OCI-LY1 (cell line): ENCODE results near the gene EIF2S3B.
A peak's percentile ranks its signal among the peaks of the same experiment; 100 is the strongest.

Source experiments
- H2AFZ ChIP-seq: fragments of 200-600 bp; sonication (generic), shearing (Covaris generic); 2 replicates; pipeline ENCODE4 v1.6.0; 2014; ENCODE audit warnings: antibody characterized with exemption, mild to moderate bottlenecking, low read length
- H3F3A ChIP-seq: fragments of 200-600 bp; sonication (generic), shearing (Covaris generic); 2 replicates; pipeline ENCODE4 v1.6.0; 2014; ENCODE audit warnings: mild to moderate bottlenecking, antibody characterized with exemption, low read length, moderate library complexity; ENCODE audit not compliant: insufficient read depth
- H3K27ac ChIP-seq: fragments of 200-600 bp; sonication (generic); 2 replicates; pipeline ENCODE4 v1.5.1; 2014; ENCODE audit warnings: low read length, mixed run types, mild to moderate bottlenecking, low read depth; ENCODE audit not compliant: poor library complexity, severe bottlenecking
- H3K27me3 ChIP-seq: fragments of 200-600 bp; sonication (generic); 2 replicates; pipeline ENCODE4 v1.6.0; 2014; ENCODE audit warnings: antibody characterized with exemption, mild to moderate bottlenecking, low read length, moderate library complexity; ENCODE audit not compliant: insufficient read depth
- H3K36me3 ChIP-seq: fragments of 200-600 bp; sonication (generic); 2 replicates; pipeline ENCODE4 v1.6.1; 2014; ENCODE audit warnings: mild to moderate bottlenecking, antibody characterized with exemption, low read length, moderate library complexity, mixed read lengths; ENCODE audit not compliant: insufficient read depth
- H3K4me1 ChIP-seq: fragments of 200-600 bp; sonication (generic); 2 replicates; pipeline ENCODE4 v1.5.1; 2014; ENCODE audit warnings: mild to moderate bottlenecking, low read length, moderate library complexity; ENCODE audit not compliant: insufficient read depth, severe bottlenecking
- H3K4me2 ChIP-seq: fragments of 200-600 bp; sonication (generic), shearing (Covaris generic); 2 replicates; pipeline ENCODE4 v1.6.1; 2014; ENCODE audit warnings: low read length
- H3K4me3 ChIP-seq: fragments of 200-600 bp; sonication (generic); 2 replicates; pipeline ENCODE4 v1.5.1; 2014; ENCODE audit warnings: low read length, low read depth, mild to moderate bottlenecking, mixed read lengths; ENCODE audit not compliant: poor library complexity, severe bottlenecking
- H3K79me2 ChIP-seq: fragments of 200-600 bp; shearing (Covaris generic); 2 replicates; pipeline ENCODE4 v1.6.1; 2016; ENCODE audit warnings: mixed run types, low read length, mixed read lengths; ENCODE audit not compliant: insufficient read depth
- H3K9ac ChIP-seq: fragments of 200-600 bp; sonication (generic), shearing (Covaris generic); 2 replicates; pipeline ENCODE4 v1.6.1; 2014; ENCODE audit warnings: mild to moderate bottlenecking, low read length, mixed read lengths
- H3K9me2 ChIP-seq: fragments of 200-600 bp; sonication (generic), shearing (Covaris generic); 2 replicates; pipeline ENCODE4 v1.6.1; 2014; ENCODE audit warnings: low read depth, mild to moderate bottlenecking, low read length, mixed read lengths
- H3K9me3 ChIP-seq: fragments of 200-600 bp; shearing (Covaris generic); 2 replicates; pipeline ENCODE4 v1.6.1; 2014; ENCODE audit warnings: low read length, mixed read lengths
- H4K20me1 ChIP-seq: fragments of 200-600 bp; sonication (generic), shearing (Covaris generic); 2 replicates; pipeline ENCODE4 v1.6.0; 2016; ENCODE audit warnings: mild to moderate bottlenecking, low read length; ENCODE audit not compliant: insufficient read depth
- CTCF ChIP-seq: fragments of 200-600 bp; sonication (generic), shearing (Covaris generic); IDR thresholded peaks from 2 replicates; pipeline ENCODE4 v1.5.1; 2017; ENCODE audit warnings: mild to moderate bottlenecking, antibody characterized with exemption, low read length, moderate library complexity, mixed read lengths
- EZH2 ChIP-seq: fragments of 200-600 bp; sonication (generic), shearing (Covaris generic); IDR thresholded peaks from 2 replicates; pipeline ENCODE4 v1.8.0; 2017; ENCODE audit warnings: borderline replicate concordance, mixed run types, mild to moderate bottlenecking, antibody characterized with exemption, low read length, moderate library complexity, mixed read lengths

EIF2S3B gene

GRCh38 chr12:10503460-10503859, 2.2 kb upstream of the EIF2S3B start:
- H3K27me3 ChIP-seq: no peaks in the 10 kb centered on the region
- no peak for TF ChIP-seq CTCF
- no peak for TF ChIP-seq EZH2
- H3K9me2 ChIP-seq: no peaks in the 10 kb centered on the region
- no peak overlapping the region for H3K27ac ChIP-seq
- H3K36me3 ChIP-seq: no peaks in the 10 kb centered on the region; the same call in 1 of the 2 replicates
- H3K9me3 ChIP-seq: peaks cover 8% of the 10 kb centered on the region
- H2AFZ ChIP-seq: no peak overlapping the region
- no peak overlapping the region for H3K9ac ChIP-seq
- H3K79me2 ChIP-seq: no peaks in the 10 kb centered on the region
- H3F3A ChIP-seq: no peaks in the 10 kb centered on the region
- no peak overlapping the region for H3K4me3 ChIP-seq
- H4K20me1 ChIP-seq: no peaks in the 10 kb centered on the region
- H3K4me2 ChIP-seq: no peak overlapping the region
- peaks cover 32% of the 10 kb centered on the region for H3K4me1 ChIP-seq

- H3K9me2 ChIP-seq: no peaks in the 10 kb centered on the region
- H2AFZ ChIP-seq: no peak overlapping the region
- H3K27me3 ChIP-seq: no peaks in the 10 kb centered on the region
- no peak for TF ChIP-seq CTCF
- no peaks in the 10 kb centered on the region for H3K4me1 ChIP-seq
- H3K36me3 ChIP-seq: no peaks in the 10 kb centered on the region
- H3K4me2 ChIP-seq: no peak overlapping the region
- no peak overlapping the region for H3K27ac ChIP-seq
- no peak overlapping the region for H3K9ac ChIP-seq
- no peak overlapping the region for H3K4me3 ChIP-seq
- no peaks in the 10 kb centered on the region for H4K20me1 ChIP-seq
- no peaks in the 10 kb centered on the region for H3K9me3 ChIP-seq
- H3F3A ChIP-seq: no peaks in the 10 kb centered on the region
- H3K79me2 ChIP-seq: no peaks in the 10 kb centered on the region
These were observed 6.2 kb downstream of the EIF2S3B start for GRCh38 chr12:10511756-10512355.

- no peaks in the 10 kb centered on the region for H4K20me1 ChIP-seq
- H3K4me3 ChIP-seq: no peak overlapping the region
These were observed 7.1 kb downstream of the EIF2S3B start for GRCh38 chr12:10512798-10513197.

More at GRCh38 chr12:10512798-10513197, 7.1 kb downstream of the EIF2S3B start:
- Histone ChIP-seq H3K36me3 (no peaks in the 10 kb centered on the region), H3K4me1 (no peaks in the 10 kb centered on the region), H3F3A (no peaks in the 10 kb centered on the region), H3K9ac (no peak overlapping the region), H3K9me2 (no peaks in the 10 kb centered on the region), H3K4me2 (no peak overlapping the region), H3K79me2 (no peaks in the 10 kb centered on the region), H3K9me3 (no peaks in the 10 kb centered on the region), H3K27ac (no peak overlapping the region), H2AFZ (peak overlapping the region; percentile 63; the same call in 1 of the 2 replicates), H3K27me3 (no peaks in the 10 kb centered on the region)
- no peak for TF ChIP-seq CTCF
- TF ChIP-seq EZH2: no peak
